Measurements from ENCODE around the gene MRPS33. TPM values are rescaled to one million over a fixed set of nuclear protein-coding genes. Genes with fewer than 3 reads are reported as not detected.

Gene MRPS33
- total and polyA plus RNA-seq, 2 of the 8 experiments (the other 6 are each of a cell fraction or from before 2014, with no cell fraction given): 22.9 to 62.6 TPM

DNA sequence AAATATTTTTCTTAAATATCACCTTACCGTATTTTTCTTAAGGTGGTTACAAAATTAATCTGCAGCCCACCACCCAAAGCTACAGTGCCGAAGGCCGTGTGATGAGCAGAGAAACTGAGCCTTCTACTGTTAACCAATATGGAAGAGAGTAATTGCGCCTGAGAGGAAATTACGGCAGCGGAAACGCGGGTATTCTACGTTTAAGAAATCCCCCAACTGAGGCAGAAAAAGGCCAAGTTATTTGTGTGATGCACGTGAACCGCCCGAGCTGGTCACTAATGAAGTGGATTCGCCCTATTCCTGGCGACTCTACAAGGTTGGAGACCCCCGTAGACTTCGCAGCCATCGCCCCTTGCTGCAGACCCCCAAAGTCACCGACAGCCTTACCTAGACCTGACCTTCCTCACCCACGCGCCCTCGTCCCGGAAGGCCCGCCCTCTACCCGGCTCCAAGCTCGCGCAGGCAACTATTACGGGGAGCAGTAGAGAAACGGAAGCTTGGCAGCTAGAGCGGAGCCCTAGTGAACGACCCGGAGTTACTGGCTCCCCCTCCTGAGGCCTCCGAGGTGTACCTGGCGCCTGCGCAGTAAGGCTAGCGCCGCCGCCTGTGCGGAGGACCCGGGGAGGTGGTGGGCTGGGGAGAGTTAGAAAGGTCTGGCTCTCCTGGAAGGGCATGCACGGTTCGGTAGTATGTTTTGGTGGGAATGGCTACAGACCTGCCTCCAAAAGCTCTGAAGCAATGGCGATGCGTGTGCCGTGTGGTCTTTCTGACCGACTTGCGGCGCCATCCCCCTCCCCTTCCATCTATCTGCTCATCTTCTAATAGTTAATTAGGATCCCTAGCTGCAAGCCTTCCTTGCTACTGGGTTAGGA, at the start of gene MRPS33 (continued):
- TF ChIP-seq CREB1 (IDR thresholded peaks at IDR 0.05) (peak; percentile 67), TAF1 (IDR thresholded peaks at IDR 0.05; ENCODE audit: low read depth, low read length) (peak; percentile 97), BCL11A (IDR thresholded peaks at IDR 0.05; ENCODE audit: low read depth in 2 of 2, low read length in 2 of 2) (no peak), HDAC6 (IDR thresholded peaks at IDR 0.05; ENCODE audit: low read depth, low read length) (no peak), SIN3A (conservative IDR thresholded peaks at IDR 0.05 in 1 of 2, IDR thresholded peaks at IDR 0.05 in 1 of 2; ENCODE audit: low read depth in 1 of 2, low read length in 2 of 2) (peak; percentile 21 to 88; a peak in 2 of 4 replicates), MAFK (IDR thresholded peaks at IDR 0.05; ENCODE audit: low read depth, low read length) (no peak), RAD21 (IDR thresholded peaks at IDR 0.05 in 1 of 2, conservative IDR thresholded peaks at IDR 0.05 in 1 of 2; ENCODE audit: low read depth in 2 of 2, low read length in 2 of 2) (peak; percentile 30 to 36), SUZ12 (IDR thresholded peaks at IDR 0.05; ENCODE audit: low read length) (no peak), RXRA (IDR thresholded peaks at IDR 0.05; ENCODE audit: insufficient read depth, low read depth, low read length) (no peak), JUND (IDR thresholded peaks at IDR 0.05; ENCODE audit: low read length) (no peak), TAF7 (optimal IDR thresholded peaks at IDR 0.05; ENCODE audit: borderline replicate concordance, low read depth, low read length) (peak; percentile 87), YY1 (IDR thresholded peaks at IDR 0.05; ENCODE audit: low read depth, low read length) (peak; percentile 37; the same call in 1 of the 2 replicates), HDAC2 (IDR thresholded peaks at IDR 0.05; ENCODE audit: borderline replicate concordance in 1 of 2, low read depth in 2 of 2, low read length in 2 of 2) (peak in 1 of 2 experiments; percentile 60; a peak in 1 of 4 replicates), SIRT6 (IDR thresholded peaks at IDR 0.05; ENCODE audit: low read length) (no peak), CHD1 (IDR thresholded peaks at IDR 0.05; ENCODE audit: low read depth, low read length) (no peak), POLR2AphosphoS5 (IDR thresholded peaks at IDR 0.05; ENCODE audit: low read depth, low read length) (peak; percentile 99), JUN (IDR thresholded peaks at IDR 0.05; ENCODE audit: low read depth, low read length) (no peak), FOSL1 (IDR thresholded peaks at IDR 0.05; ENCODE audit: insufficient read depth, low read depth, low read length) (no peak), EP300 (IDR thresholded peaks at IDR 0.05; ENCODE audit: borderline replicate concordance in 1 of 2, low read depth in 2 of 2, low read length in 2 of 2) (peak in 1 of 2 experiments; percentile 47; a peak in 1 of 3 replicates), KDM5A (IDR thresholded peaks at IDR 0.05; ENCODE audit: low read length) (0 out of 2 replicates have a peak, but pooled peaks have one; percentile 45), BRCA1 (IDR thresholded peaks at IDR 0.05; ENCODE audit: low read depth, low read length) (no peak)

Data from H1 (cell line).